ENCODE data around the gene ADPRH.

ADPRH gene

DNA sequence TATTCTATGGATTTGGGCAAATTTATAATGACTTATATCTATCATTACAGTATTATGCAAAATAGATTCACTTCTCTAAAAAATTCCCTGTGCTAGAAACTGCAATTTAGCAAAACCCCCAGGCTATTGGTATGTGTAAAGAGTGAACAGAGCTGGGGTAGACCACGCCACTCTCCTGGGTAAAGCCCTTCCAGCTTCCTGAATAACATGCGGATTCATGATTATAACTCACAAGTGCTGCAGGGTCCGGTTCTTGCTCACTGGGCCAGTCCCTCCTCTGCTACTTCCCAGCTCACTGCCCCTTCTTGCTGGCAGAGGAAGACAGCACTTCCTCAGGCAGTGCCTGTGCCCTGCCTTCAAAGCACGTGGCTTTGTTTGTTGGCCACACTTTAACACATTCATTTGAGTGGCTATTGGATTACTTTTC lies 24.0 kb upstream of the ADPRH start:
- H3K4me1 ChIP-seq (ENCODE audit: low read length): peaks cover 83% of the 10 kb centered on the region
- H3K4me2 ChIP-seq (ENCODE audit: low read length): peak overlapping the region; percentile 93
- H3K27ac ChIP-seq (ENCODE audit: low read length): peak overlapping the region; percentile 94
- no peaks in the 10 kb centered on the region for H3K9me3 ChIP-seq (ENCODE audit: insufficient read depth, low read length)
- H4K20me1 ChIP-seq (ENCODE audit: insufficient read depth, low read length): no peaks in the 10 kb centered on the region
- no peaks in the 10 kb centered on the region for H3K27me3 ChIP-seq (ENCODE audit: low read depth, low read length)
- peaks cover 62% of the 10 kb centered on the region for H3K36me3 ChIP-seq (replicated peaks; ENCODE audit: low read depth, low read length)
- H3K9ac ChIP-seq (ENCODE audit: low read length): peak overlapping the region; percentile 96
- H2AFZ ChIP-seq (ENCODE audit: low read depth, low read length): no peak overlapping the region
- H3K4me3 ChIP-seq (ENCODE audit: low read length): peak overlapping the region; percentile 80
- TF ChIP-seq EZH2phosphoT487 (IDR thresholded peaks at IDR 0.05; ENCODE audit: low read depth): no peak
- no peak for TF ChIP-seq CTCF (IDR thresholded peaks at IDR 0.05; ENCODE audit: low read depth, low read length)
- peaks cover 99% of the 10 kb centered on the region for H3K79me2 ChIP-seq (ENCODE audit: low read length)

GRCh38 chr3:119555929-119556328 lies 23.4 kb upstream of the ADPRH start:
- no peaks in the 10 kb centered on the region for H3K9me3 ChIP-seq (ENCODE audit: insufficient read depth, low read length)
- peaks cover 61% of the 10 kb centered on the region for H3K36me3 ChIP-seq (replicated peaks; ENCODE audit: low read depth, low read length)
- H3K27ac ChIP-seq (ENCODE audit: low read length): peak overlapping the region; percentile 94
- H3K9ac ChIP-seq (ENCODE audit: low read length): peak overlapping the region; percentile 96
- peak overlapping the region; percentile 93 for H3K4me2 ChIP-seq (ENCODE audit: low read length)
- H2AFZ ChIP-seq (ENCODE audit: low read depth, low read length): no peak overlapping the region
- H3K4me1 ChIP-seq (ENCODE audit: low read length): peaks cover 82% of the 10 kb centered on the region
- peaks cover 97% of the 10 kb centered on the region for H3K79me2 ChIP-seq (ENCODE audit: low read length)
- no peaks in the 10 kb centered on the region for H4K20me1 ChIP-seq (ENCODE audit: insufficient read depth, low read length)
- TF ChIP-seq CTCF (IDR thresholded peaks at IDR 0.05; ENCODE audit: low read depth, low read length): no peak
- no peaks in the 10 kb centered on the region for H3K27me3 ChIP-seq (ENCODE audit: low read depth, low read length)
- peak overlapping the region; percentile 80 for H3K4me3 ChIP-seq (ENCODE audit: low read length)

GRCh38 chr3:119557192-119557876 lies 22.0 kb upstream of the ADPRH start:
- Histone ChIP-seq H3K4me3 (ENCODE audit: low read length) (peak overlapping the region; percentile 80), H2AFZ (ENCODE audit: low read depth, low read length) (no peak overlapping the region), H3K27ac (ENCODE audit: low read length) (peak overlapping the region; percentile 94), H3K79me2 (ENCODE audit: low read length) (peaks cover 96% of the 10 kb centered on the region), H3K9ac (ENCODE audit: low read length) (peak overlapping the region; percentile 96), H3K9me3 (ENCODE audit: insufficient read depth, low read length) (no peaks in the 10 kb centered on the region), H4K20me1 (ENCODE audit: insufficient read depth, low read length) (no peaks in the 10 kb centered on the region), H3K4me2 (ENCODE audit: low read length) (peak overlapping the region; percentile 93), H3K4me1 (ENCODE audit: low read length) (peaks cover 79% of the 10 kb centered on the region), H3K27me3 (ENCODE audit: low read depth, low read length) (no peaks in the 10 kb centered on the region), H3K36me3 (replicated peaks; ENCODE audit: low read depth, low read length) (peaks cover 49% of the 10 kb centered on the region)
- TF ChIP-seq CTCF (IDR thresholded peaks at IDR 0.05; ENCODE audit: low read depth, low read length): no peak
- no peak for TF ChIP-seq EZH2phosphoT487 (IDR thresholded peaks at IDR 0.05; ENCODE audit: low read depth)

- peak overlapping the region; percentile 96 for H3K9ac ChIP-seq (ENCODE audit: low read length)
- H3K27ac ChIP-seq (ENCODE audit: low read length): peak overlapping the region; percentile 94
- no peaks in the 10 kb centered on the region for H3K27me3 ChIP-seq (ENCODE audit: low read depth, low read length)
- no peaks in the 10 kb centered on the region for H3K9me3 ChIP-seq (ENCODE audit: insufficient read depth, low read length)
- H3K4me1 ChIP-seq (ENCODE audit: low read length): peaks cover 79% of the 10 kb centered on the region
- H3K4me2 ChIP-seq (ENCODE audit: low read length): peak overlapping the region; percentile 93
- H3K36me3 ChIP-seq (replicated peaks; ENCODE audit: low read depth, low read length): peaks cover 44% of the 10 kb centered on the region
- TF ChIP-seq CTCF (IDR thresholded peaks at IDR 0.05; ENCODE audit: low read depth, low read length) (no peak), EZH2phosphoT487 (IDR thresholded peaks at IDR 0.05; ENCODE audit: low read depth) (no peak)
- H2AFZ ChIP-seq (ENCODE audit: low read depth, low read length): no peak overlapping the region
- peaks cover 92% of the 10 kb centered on the region for H3K79me2 ChIP-seq (ENCODE audit: low read length)
- H3K4me3 ChIP-seq (ENCODE audit: low read length): peak overlapping the region; percentile 80
- H4K20me1 ChIP-seq (ENCODE audit: insufficient read depth, low read length): no peaks in the 10 kb centered on the region
Measured at GRCh38 chr3:119557877-119558269, 21.4 kb upstream of the ADPRH start.

Measured in OCI-LY3 (cell line).